ENCODE data around the gene ZFAND5. TPM values are rescaled to one million over a fixed set of nuclear protein-coding genes. Genes with fewer than 3 reads are reported as not detected.

ZFAND5 gene
- total and polyA plus RNA-seq, 4 donors = 45.6 to 119 (median 61.9) TPM

DNA sequence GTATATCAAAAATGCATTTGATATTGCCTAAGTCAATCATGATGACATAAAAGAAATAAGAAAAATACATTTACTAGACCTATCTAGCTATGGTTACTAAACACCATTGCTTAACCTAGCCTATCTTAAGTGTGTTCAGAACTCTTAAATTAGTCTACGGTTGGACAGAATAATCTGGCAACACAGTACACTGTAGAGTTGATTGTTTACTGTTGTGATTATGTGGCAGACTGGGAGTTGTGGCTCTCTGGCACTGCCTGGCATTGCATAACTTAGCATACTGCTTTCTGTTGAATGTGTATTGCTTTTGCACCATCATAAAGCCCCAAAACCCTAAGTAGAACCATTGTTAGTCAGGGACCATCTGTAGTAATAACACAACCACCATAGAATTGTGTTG lies 21.2 kb upstream of the ZFAND5 start:
- no peak overlapping the region for H3K9ac ChIP-seq (ENCODE audit: low read depth in 1 of 2, low read length in 2 of 2)
- no peak overlapping the region for H3K27ac ChIP-seq (ENCODE audit: low read depth in 1 of 2, low read length in 2 of 2)
- H3K9me3 ChIP-seq (ENCODE audit: control insufficient read depth in 4 of 4, low read length in 3 of 4) = no peaks in the 10 kb centered on the region
- no peak for DNase-seq (ENCODE audit: low spot score)
- WGBS = 84% methylated on average over 1 of the region's 1 CpG
- H3K4me3 ChIP-seq (ENCODE audit: low read depth in 1 of 3, low read length in 3 of 3) = no peak overlapping the region
- no peaks in the 10 kb centered on the region for H3K36me3 ChIP-seq (ENCODE audit: control insufficient read depth in 4 of 4, insufficient read depth in 3 of 4, low read depth in 1 of 4, low read length in 3 of 4)
- no peaks in the 10 kb centered on the region for H3K27me3 ChIP-seq (ENCODE audit: control insufficient read depth in 4 of 4, insufficient read depth in 4 of 4, low read length in 3 of 4)
- H3K4me1 ChIP-seq (ENCODE audit: control insufficient read depth in 4 of 4, insufficient read depth in 4 of 4, low read length in 3 of 4) = no peaks in the 10 kb centered on the region
- no peak for TF ChIP-seq RXRA (IDR thresholded peaks at IDR 0.05)
- TF ChIP-seq HNF4G (IDR thresholded peaks at IDR 0.05) = no peak
- TF ChIP-seq, protein P1, sequence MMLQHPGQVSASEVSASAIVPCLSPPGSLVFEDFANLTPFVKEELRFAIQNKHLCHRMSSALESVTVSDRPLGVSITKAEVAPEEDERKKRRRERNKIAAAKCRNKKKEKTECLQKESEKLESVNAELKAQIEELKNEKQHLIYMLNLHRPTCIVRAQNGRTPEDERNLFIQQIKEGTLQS (IDR thresholded peaks at IDR 0.05) = no peak

DNA sequence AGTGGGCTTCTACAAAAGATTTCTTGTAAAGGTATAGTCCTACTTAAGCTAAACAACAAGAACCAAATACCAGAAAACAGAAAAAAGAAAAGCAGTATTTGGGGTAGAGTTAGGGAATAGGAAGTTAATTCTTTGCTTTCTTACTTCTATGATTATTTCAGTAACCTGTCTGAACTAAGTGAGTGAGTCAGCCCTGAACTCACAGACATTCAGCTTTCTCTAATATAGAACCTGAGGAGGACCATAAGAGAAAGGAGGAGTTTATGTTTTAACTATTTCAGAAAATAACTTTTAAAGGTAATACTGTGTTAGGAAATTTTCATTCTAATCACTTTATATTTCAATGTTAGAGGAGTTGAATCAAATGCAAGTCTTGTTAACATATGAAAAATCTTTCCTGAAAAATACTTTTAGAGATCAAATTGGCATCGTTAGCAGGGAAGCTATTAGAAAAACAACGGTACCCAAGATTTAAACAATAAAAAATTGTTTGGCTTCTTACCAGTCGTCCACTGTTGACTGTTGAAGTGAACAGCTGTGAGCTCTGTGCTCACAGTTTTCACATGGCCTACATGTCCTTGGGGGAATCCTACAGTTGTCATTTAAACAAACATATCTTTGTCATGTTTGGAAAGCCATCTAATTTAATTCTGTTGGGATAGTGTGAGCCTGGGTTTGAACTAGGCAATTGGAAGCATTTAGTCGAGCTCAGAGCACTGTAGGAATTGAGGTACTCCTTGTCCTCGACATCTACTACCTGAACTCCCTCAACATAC lies 19.9 kb upstream of the ZFAND5 start:
- Histone ChIP-seq H3K9ac (ENCODE audit: low read depth in 1 of 2, low read length in 2 of 2) (no peak overlapping the region), H3K4me3 (ENCODE audit: low read depth in 1 of 3, low read length in 3 of 3) (no peak overlapping the region), H3K27ac (ENCODE audit: low read depth in 1 of 2, low read length in 2 of 2) (no peak overlapping the region), H3K4me1 (ENCODE audit: control insufficient read depth in 4 of 4, insufficient read depth in 4 of 4, low read length in 3 of 4) (no peaks in the 10 kb centered on the region), H3K36me3 (ENCODE audit: control insufficient read depth in 4 of 4, insufficient read depth in 3 of 4, low read depth in 1 of 4, low read length in 3 of 4) (no peaks in the 10 kb centered on the region), H3K27me3 (ENCODE audit: control insufficient read depth in 4 of 4, insufficient read depth in 4 of 4, low read length in 3 of 4) (no peaks in the 10 kb centered on the region), H3K9me3 (ENCODE audit: control insufficient read depth in 4 of 4, low read length in 3 of 4) (no peaks in the 10 kb centered on the region)
- WGBS = 77% methylated on average over 5 of the region's 5 CpGs
- no peak for DNase-seq (ENCODE audit: low spot score)
- TF ChIP-seq, protein P1 (IDR thresholded peaks at IDR 0.05) = no peak
- TF ChIP-seq, protein P2, sequence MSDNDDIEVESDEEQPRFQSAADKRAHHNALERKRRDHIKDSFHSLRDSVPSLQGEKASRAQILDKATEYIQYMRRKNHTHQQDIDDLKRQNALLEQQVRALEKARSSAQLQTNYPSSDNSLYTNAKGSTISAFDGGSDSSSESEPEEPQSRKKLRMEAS (IDR thresholded peaks at IDR 0.05) = no peak
- no peak for TF ChIP-seq FOXA2 (IDR thresholded peaks at IDR 0.05)
- TF ChIP-seq GABPA (IDR thresholded peaks at IDR 0.05 in 1 of 2, conservative IDR thresholded peaks at IDR 0.05 in 1 of 2) = no peak
- TF ChIP-seq RXRA (IDR thresholded peaks at IDR 0.05) = no peak
- TF ChIP-seq SP1 (IDR thresholded peaks at IDR 0.05) = no peak
- no peak for TF ChIP-seq TAF1 (conservative IDR thresholded peaks at IDR 0.05)
- no peak for TF ChIP-seq RAD21 (IDR thresholded peaks at IDR 0.05)
- TF ChIP-seq, protein P3, sequence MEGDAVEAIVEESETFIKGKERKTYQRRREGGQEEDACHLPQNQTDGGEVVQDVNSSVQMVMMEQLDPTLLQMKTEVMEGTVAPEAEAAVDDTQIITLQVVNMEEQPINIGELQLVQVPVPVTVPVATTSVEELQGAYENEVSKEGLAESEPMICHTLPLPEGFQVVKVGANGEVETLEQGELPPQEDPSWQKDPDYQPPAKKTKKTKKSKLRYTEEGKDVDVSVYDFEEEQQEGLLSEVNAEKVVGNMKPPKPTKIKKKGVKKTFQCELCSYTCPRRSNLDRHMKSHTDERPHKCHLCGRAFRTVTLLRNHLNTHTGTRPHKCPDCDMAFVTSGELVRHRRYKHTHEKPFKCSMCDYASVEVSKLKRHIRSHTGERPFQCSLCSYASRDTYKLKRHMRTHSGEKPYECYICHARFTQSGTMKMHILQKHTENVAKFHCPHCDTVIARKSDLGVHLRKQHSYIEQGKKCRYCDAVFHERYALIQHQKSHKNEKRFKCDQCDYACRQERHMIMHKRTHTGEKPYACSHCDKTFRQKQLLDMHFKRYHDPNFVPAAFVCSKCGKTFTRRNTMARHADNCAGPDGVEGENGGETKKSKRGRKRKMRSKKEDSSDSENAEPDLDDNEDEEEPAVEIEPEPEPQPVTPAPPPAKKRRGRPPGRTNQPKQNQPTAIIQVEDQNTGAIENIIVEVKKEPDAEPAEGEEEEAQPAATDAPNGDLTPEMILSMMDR (IDR thresholded peaks at IDR 0.05; ENCODE audit: low read depth, low read length, missing input control) = no peak
- no peak for TF ChIP-seq NR2F2 (IDR thresholded peaks at IDR 0.05)
- TF ChIP-seq JUND (IDR thresholded peaks at IDR 0.05) = no peak
- TF ChIP-seq EGR1 (IDR thresholded peaks at IDR 0.05; ENCODE audit: low read depth in 2 of 2) = no peak
- TF ChIP-seq YY1 (IDR thresholded peaks at IDR 0.05) = no peak
- TF ChIP-seq, protein P4, sequence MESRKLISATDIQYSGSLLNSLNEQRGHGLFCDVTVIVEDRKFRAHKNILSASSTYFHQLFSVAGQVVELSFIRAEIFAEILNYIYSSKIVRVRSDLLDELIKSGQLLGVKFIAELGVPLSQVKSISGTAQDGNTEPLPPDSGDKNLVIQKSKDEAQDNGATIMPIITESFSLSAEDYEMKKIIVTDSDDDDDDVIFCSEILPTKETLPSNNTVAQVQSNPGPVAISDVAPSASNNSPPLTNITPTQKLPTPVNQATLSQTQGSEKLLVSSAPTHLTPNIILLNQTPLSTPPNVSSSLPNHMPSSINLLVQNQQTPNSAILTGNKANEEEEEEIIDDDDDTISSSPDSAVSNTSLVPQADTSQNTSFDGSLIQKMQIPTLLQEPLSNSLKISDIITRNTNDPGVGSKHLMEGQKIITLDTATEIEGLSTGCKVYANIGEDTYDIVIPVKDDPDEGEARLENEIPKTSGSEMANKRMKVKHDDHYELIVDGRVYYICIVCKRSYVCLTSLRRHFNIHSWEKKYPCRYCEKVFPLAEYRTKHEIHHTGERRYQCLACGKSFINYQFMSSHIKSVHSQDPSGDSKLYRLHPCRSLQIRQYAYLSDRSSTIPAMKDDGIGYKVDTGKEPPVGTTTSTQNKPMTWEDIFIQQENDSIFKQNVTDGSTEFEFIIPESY (IDR thresholded peaks at IDR 0.05) = no peak
- TF ChIP-seq HNF4G (IDR thresholded peaks at IDR 0.05) = no peak
- TF ChIP-seq, protein P5, sequence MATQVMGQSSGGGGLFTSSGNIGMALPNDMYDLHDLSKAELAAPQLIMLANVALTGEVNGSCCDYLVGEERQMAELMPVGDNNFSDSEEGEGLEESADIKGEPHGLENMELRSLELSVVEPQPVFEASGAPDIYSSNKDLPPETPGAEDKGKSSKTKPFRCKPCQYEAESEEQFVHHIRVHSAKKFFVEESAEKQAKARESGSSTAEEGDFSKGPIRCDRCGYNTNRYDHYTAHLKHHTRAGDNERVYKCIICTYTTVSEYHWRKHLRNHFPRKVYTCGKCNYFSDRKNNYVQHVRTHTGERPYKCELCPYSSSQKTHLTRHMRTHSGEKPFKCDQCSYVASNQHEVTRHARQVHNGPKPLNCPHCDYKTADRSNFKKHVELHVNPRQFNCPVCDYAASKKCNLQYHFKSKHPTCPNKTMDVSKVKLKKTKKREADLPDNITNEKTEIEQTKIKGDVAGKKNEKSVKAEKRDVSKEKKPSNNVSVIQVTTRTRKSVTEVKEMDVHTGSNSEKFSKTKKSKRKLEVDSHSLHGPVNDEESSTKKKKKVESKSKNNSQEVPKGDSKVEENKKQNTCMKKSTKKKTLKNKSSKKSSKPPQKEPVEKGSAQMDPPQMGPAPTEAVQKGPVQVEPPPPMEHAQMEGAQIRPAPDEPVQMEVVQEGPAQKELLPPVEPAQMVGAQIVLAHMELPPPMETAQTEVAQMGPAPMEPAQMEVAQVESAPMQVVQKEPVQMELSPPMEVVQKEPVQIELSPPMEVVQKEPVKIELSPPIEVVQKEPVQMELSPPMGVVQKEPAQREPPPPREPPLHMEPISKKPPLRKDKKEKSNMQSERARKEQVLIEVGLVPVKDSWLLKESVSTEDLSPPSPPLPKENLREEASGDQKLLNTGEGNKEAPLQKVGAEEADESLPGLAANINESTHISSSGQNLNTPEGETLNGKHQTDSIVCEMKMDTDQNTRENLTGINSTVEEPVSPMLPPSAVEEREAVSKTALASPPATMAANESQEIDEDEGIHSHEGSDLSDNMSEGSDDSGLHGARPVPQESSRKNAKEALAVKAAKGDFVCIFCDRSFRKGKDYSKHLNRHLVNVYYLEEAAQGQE (IDR thresholded peaks at IDR 0.05) = no peak
- TF ChIP-seq FOXA1 (IDR thresholded peaks at IDR 0.05) = no peak
- no peak for TF ChIP-seq HNF4A (conservative IDR thresholded peaks at IDR 0.05)

Data from liver (tissue), 9 donors.